Activated CD4-positive, alpha-beta T cell treated with anti-CD3 and anti-CD28 coated beads, Interleukin-2, Interleukin-6, amounts not matched to agents 100 ng/mL and 50 ng/mL, durations not matched to agents 16 hours and 8 hours (primary cell): Measurements from ENCODE around the gene DARS1.
"Not testable (repeated sequence)": the region's sequence is repeated elsewhere in the genome, so short reads cannot be mapped to it uniquely, and the experiment has no call there.

Experiments used
- DNase-seq: peaks from one replicate; pipeline ENCODE4 v3.0.0-alpha.2; 2020

The DARS1 gene

GRCh38 chr2:135975702-135976101 is 9.7 kb downstream of the DARS1 start:
- no peak for DNase-seq

GRCh38 chr2:135974036-135974435 is 11.4 kb downstream of the DARS1 start:
- no peak for DNase-seq

- DNase-seq, result no peak
These were observed 15.6 kb downstream of the DARS1 start for GRCh38 chr2:135969655-135970387.

GRCh38 chr2:135965756-135966155 is 19.7 kb downstream of the DARS1 start:
- no peak for DNase-seq

GRCh38 chr2:135964404-135964803 is 21.0 kb downstream of the DARS1 start:
- DNase-seq, result not testable (repeated sequence)

- no peak for DNase-seq
These were observed 21.6 kb downstream of the DARS1 start for GRCh38 chr2:135963841-135964240.

- no peak for DNase-seq
These were observed 22.9 kb downstream of the DARS1 start for GRCh38 chr2:135962366-135963123.

GRCh38 chr2:135960656-135961551 is 24.5 kb downstream of the DARS1 start:
- no peak for DNase-seq

- DNase-seq, result no peak
These were observed 25.3 kb downstream of the DARS1 start for GRCh38 chr2:135960150-135960549.

GRCh38 chr2:135958927-135959326 is 26.5 kb downstream of the DARS1 start:
- DNase-seq, result not testable (repeated sequence)

- DNase-seq, result no peak
These were observed 31.3 kb downstream of the DARS1 start for GRCh38 chr2:135954020-135954601.

GRCh38 chr2:135952891-135953290 is 32.5 kb downstream of the DARS1 start:
- DNase-seq, result no peak

GRCh38 chr2:135951041-135951583 is 34.3 kb downstream of the DARS1 start:
- no peak for DNase-seq

GRCh38 chr2:135949451-135950234 is 35.8 kb downstream of the DARS1 start:
- no peak for DNase-seq

- DNase-seq, result peak; percentile 56
These were observed 36.6 kb downstream of the DARS1 start for GRCh38 chr2:135948642-135949355.

- DNase-seq, result no peak
These were observed 37.3 kb downstream of the DARS1 start for GRCh38 chr2:135948141-135948540.

GRCh38 chr2:135947483-135947882 is 37.9 kb downstream of the DARS1 start:
- no peak for DNase-seq

GRCh38 chr2:135945526-135945925 is 39.9 kb downstream of the DARS1 start:
- DNase-seq, result no peak

GRCh38 chr2:135944625-135945024 is 40.8 kb downstream of the DARS1 start:
- DNase-seq, result no peak

- DNase-seq, result no peak
These were observed 42.3 kb downstream of the DARS1 start for GRCh38 chr2:135942936-135943688.
